ENCODE measurements around the gene CNKSR3.

CNKSR3 gene

GRCh38 chr6:154388803-154389202 is 121.7 kb downstream of the CNKSR3 start:
- FAIRE-seq (no peak), DNase-seq (ENCODE audit: low spot score) (no peak)

- FAIRE-seq (no peak), DNase-seq (ENCODE audit: low spot score) (peak; percentile 53)
These were observed 123.4 kb downstream of the CNKSR3 start for GRCh38 chr6:154386848-154387717.

- FAIRE-seq, result no peak
These were observed 126.3 kb downstream of the CNKSR3 start for GRCh38 chr6:154384191-154384590.

GRCh38 chr6:154383273-154383672 is 127.2 kb downstream of the CNKSR3 start:
- FAIRE-seq (no peak), DNase-seq (ENCODE audit: low spot score) (no peak)

More at GRCh38 chr6:154384191-154384590, 126.3 kb downstream of the CNKSR3 start:
- no peak for DNase-seq (ENCODE audit: low spot score)

- DNase-seq (ENCODE audit: low spot score), result no peak
- no peak for FAIRE-seq
These were observed 127.7 kb downstream of the CNKSR3 start for GRCh38 chr6:154382740-154383139.

GRCh38 chr6:154381548-154381947 is 128.9 kb downstream of the CNKSR3 start:
- FAIRE-seq (no peak), DNase-seq (ENCODE audit: low spot score) (no peak)

GRCh38 chr6:154380741-154381140 is 129.7 kb downstream of the CNKSR3 start:
- DNase-seq (ENCODE audit: low spot score) (no peak), FAIRE-seq (no peak)

GRCh38 chr6:154379585-154379984 is 130.9 kb downstream of the CNKSR3 start:
- FAIRE-seq (no peak), DNase-seq (ENCODE audit: low spot score) (no peak)

GRCh38 chr6:154378518-154378917 is 132.0 kb downstream of the CNKSR3 start:
- FAIRE-seq, result no peak

GRCh38 chr6:154377726-154378125 is 132.8 kb downstream of the CNKSR3 start:
- DNase-seq (ENCODE audit: low spot score) (no peak), FAIRE-seq (no peak)

More at GRCh38 chr6:154378518-154378917, 132.0 kb downstream of the CNKSR3 start:
- no peak for DNase-seq (ENCODE audit: low spot score)

GRCh38 chr6:154373971-154374370 is 136.5 kb downstream of the CNKSR3 start:
- no peak for DNase-seq (ENCODE audit: low spot score)
- FAIRE-seq, result no peak

GRCh38 chr6:154371281-154371680 is 139.2 kb downstream of the CNKSR3 start:
- DNase-seq (ENCODE audit: low spot score) (no peak), FAIRE-seq (no peak)

- no peak for FAIRE-seq
- DNase-seq (ENCODE audit: low spot score), result peak; percentile 56
These were observed 139.9 kb downstream of the CNKSR3 start for GRCh38 chr6:154370545-154370944.

GRCh38 chr6:154367839-154368695 is 142.4 kb downstream of the CNKSR3 start:
- FAIRE-seq (peak; percentile 44), DNase-seq (ENCODE audit: low spot score) (peak; percentile 46)

GRCh38 chr6:154367336-154367735 is 143.1 kb downstream of the CNKSR3 start:
- DNase-seq (ENCODE audit: low spot score) (no peak), FAIRE-seq (no peak)

- FAIRE-seq (no peak), DNase-seq (ENCODE audit: low spot score) (no peak)
These were observed 146.7 kb downstream of the CNKSR3 start for GRCh38 chr6:154363821-154364220.

- FAIRE-seq, result no peak
- no peak for DNase-seq (ENCODE audit: low spot score)
These were observed 149.0 kb downstream of the CNKSR3 start for GRCh38 chr6:154361476-154361875.

GRCh38 chr6:154360476-154360875 is 150.0 kb downstream of the CNKSR3 start:
- DNase-seq (ENCODE audit: low spot score) (no peak), FAIRE-seq (no peak)

- no peak for FAIRE-seq
- no peak for DNase-seq (ENCODE audit: low spot score)
These were observed 150.8 kb downstream of the CNKSR3 start for GRCh38 chr6:154359679-154360078.

- no peak for FAIRE-seq
- DNase-seq (ENCODE audit: low spot score), result no peak
These were observed 151.3 kb downstream of the CNKSR3 start for GRCh38 chr6:154359161-154359574.

- DNase-seq (ENCODE audit: low spot score) (no peak), FAIRE-seq (no peak)
These were observed 152.4 kb downstream of the CNKSR3 start for GRCh38 chr6:154358019-154358545.

GRCh38 chr6:154356690-154357089 is 153.8 kb downstream of the CNKSR3 start, which contains the start of gene IPCEF1:
IPCEF1 (minus strand) TSS chr6:154356803; CDS start chr6:154265947, 90,856 bp downstream.
- DNase-seq (ENCODE audit: low spot score), result no peak
- no peak for FAIRE-seq
